SU-DHL-6 (cell line): ENCODE measurements around the gene GPR137.

ENCODE experiments used
- CTCF ChIP-seq: fragments of 200-600 bp; sonication (generic); IDR thresholded peaks from one replicate; pipeline ENCODE4 v1.5.1; 2017; ENCODE audit warnings: antibody characterized with exemption, mild to moderate bottlenecking, low read length, moderate library complexity; ENCODE audit not compliant: insufficient read depth, poor library complexity, severe bottlenecking
- EZH2phosphoT487 ChIP-seq: fragments of 200-600 bp; sonication (generic), shearing (Covaris generic); conservative IDR thresholded peaks from 2 replicates; pipeline ENCODE4 v1.6.1; 2018; ENCODE audit warnings: mild to moderate bottlenecking, antibody characterized with exemption, low read length, moderate library complexity, mixed read lengths

- no peak for TF ChIP-seq CTCF
- no peak for TF ChIP-seq EZH2phosphoT487
Measured at GRCh38 chr11:64298966-64299846, 13.6 kb downstream of the GPR137 start.
